OCI-LY1 (cell line): ENCODE measurements around the gene ZNF101.

ENCODE experiments used
- H2AFZ ChIP-seq: fragments of 200-600 bp; sonication (generic), shearing (Covaris generic); 2 replicates; pipeline ENCODE4 v1.6.0; 2014; ENCODE audit warnings: antibody characterized with exemption, mild to moderate bottlenecking, low read length
- H3F3A ChIP-seq: fragments of 200-600 bp; sonication (generic), shearing (Covaris generic); 2 replicates; pipeline ENCODE4 v1.6.0; 2014; ENCODE audit warnings: mild to moderate bottlenecking, antibody characterized with exemption, low read length, moderate library complexity; ENCODE audit not compliant: insufficient read depth
- H3K27ac ChIP-seq: fragments of 200-600 bp; sonication (generic); 2 replicates; pipeline ENCODE4 v1.5.1; 2014; ENCODE audit warnings: low read length, mixed run types, mild to moderate bottlenecking, low read depth; ENCODE audit not compliant: poor library complexity, severe bottlenecking
- H3K27me3 ChIP-seq: fragments of 200-600 bp; sonication (generic); 2 replicates; pipeline ENCODE4 v1.6.0; 2014; ENCODE audit warnings: antibody characterized with exemption, mild to moderate bottlenecking, low read length, moderate library complexity; ENCODE audit not compliant: insufficient read depth
- H3K36me3 ChIP-seq: fragments of 200-600 bp; sonication (generic); 2 replicates; pipeline ENCODE4 v1.6.1; 2014; ENCODE audit warnings: mild to moderate bottlenecking, antibody characterized with exemption, low read length, moderate library complexity, mixed read lengths; ENCODE audit not compliant: insufficient read depth
- H3K4me1 ChIP-seq: fragments of 200-600 bp; sonication (generic); 2 replicates; pipeline ENCODE4 v1.5.1; 2014; ENCODE audit warnings: mild to moderate bottlenecking, low read length, moderate library complexity; ENCODE audit not compliant: insufficient read depth, severe bottlenecking
- H3K4me2 ChIP-seq: fragments of 200-600 bp; sonication (generic), shearing (Covaris generic); 2 replicates; pipeline ENCODE4 v1.6.1; 2014; ENCODE audit warnings: low read length
- H3K4me3 ChIP-seq: fragments of 200-600 bp; sonication (generic); 2 replicates; pipeline ENCODE4 v1.5.1; 2014; ENCODE audit warnings: low read length, low read depth, mild to moderate bottlenecking, mixed read lengths; ENCODE audit not compliant: poor library complexity, severe bottlenecking
- H3K79me2 ChIP-seq: fragments of 200-600 bp; shearing (Covaris generic); 2 replicates; pipeline ENCODE4 v1.6.1; 2016; ENCODE audit warnings: mixed run types, low read length, mixed read lengths; ENCODE audit not compliant: insufficient read depth
- H3K9ac ChIP-seq: fragments of 200-600 bp; sonication (generic), shearing (Covaris generic); 2 replicates; pipeline ENCODE4 v1.6.1; 2014; ENCODE audit warnings: mild to moderate bottlenecking, low read length, mixed read lengths
- H3K9me2 ChIP-seq: fragments of 200-600 bp; sonication (generic), shearing (Covaris generic); 2 replicates; pipeline ENCODE4 v1.6.1; 2014; ENCODE audit warnings: low read depth, mild to moderate bottlenecking, low read length, mixed read lengths
- H3K9me3 ChIP-seq: fragments of 200-600 bp; shearing (Covaris generic); 2 replicates; pipeline ENCODE4 v1.6.1; 2014; ENCODE audit warnings: low read length, mixed read lengths
- H4K20me1 ChIP-seq: fragments of 200-600 bp; sonication (generic), shearing (Covaris generic); 2 replicates; pipeline ENCODE4 v1.6.0; 2016; ENCODE audit warnings: mild to moderate bottlenecking, low read length; ENCODE audit not compliant: insufficient read depth
- EZH2 ChIP-seq: fragments of 200-600 bp; sonication (generic), shearing (Covaris generic); IDR thresholded peaks from 2 replicates; pipeline ENCODE4 v1.8.0; 2017; ENCODE audit warnings: borderline replicate concordance, mixed run types, mild to moderate bottlenecking, antibody characterized with exemption, low read length, moderate library complexity, mixed read lengths
- TF ChIP-seq, protein P1 (sequence below): fragments of 200-600 bp; sonication (generic), shearing (Covaris generic); IDR thresholded peaks from 2 replicates; pipeline ENCODE4 v1.5.1; 2017; ENCODE audit warnings: mild to moderate bottlenecking, antibody characterized with exemption, low read length, moderate library complexity, mixed read lengths

ZNF101 gene

DNA sequence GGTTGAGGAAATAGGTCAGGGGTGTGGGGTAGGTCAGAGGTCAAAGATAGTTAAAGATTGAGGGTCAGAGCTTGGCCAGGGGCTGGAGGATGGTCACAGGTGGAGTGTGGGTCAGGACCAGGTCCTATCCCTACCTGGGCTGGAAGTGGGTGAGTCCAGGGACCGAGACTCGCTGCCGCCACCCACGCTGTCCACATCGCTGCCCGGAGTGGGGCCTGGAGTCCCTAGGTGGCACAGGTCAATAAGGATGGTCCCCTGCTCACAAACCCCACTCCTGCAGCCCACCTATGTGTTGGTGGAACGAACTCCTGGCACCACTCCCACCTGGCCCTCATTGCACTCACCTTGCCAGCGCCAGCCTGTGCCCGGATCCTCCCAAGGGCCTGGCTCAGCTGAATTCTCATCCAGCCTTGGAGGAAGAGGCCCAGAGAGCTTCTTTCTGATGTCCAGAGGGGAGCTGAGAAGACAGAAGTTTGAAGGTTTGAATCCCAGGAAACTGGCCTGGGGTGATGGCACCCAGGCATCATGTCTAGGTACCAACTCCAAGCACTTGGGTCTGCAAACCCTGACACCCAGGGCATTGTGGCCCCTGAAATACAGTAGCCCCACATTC, 32.0 kb upstream of the ZNF101 start:
- H3K4me3 ChIP-seq, result no peak overlapping the region
- no peak overlapping the region for H2AFZ ChIP-seq
- no peaks in the 10 kb centered on the region for H3K27me3 ChIP-seq
- H4K20me1 ChIP-seq, result no peaks in the 10 kb centered on the region
- no peaks in the 10 kb centered on the region for H3K9me2 ChIP-seq
- H3K9ac ChIP-seq, result no peak overlapping the region
- no peak overlapping the region for H3K27ac ChIP-seq
- H3K9me3 ChIP-seq, result no peaks in the 10 kb centered on the region
- no peaks in the 10 kb centered on the region for H3K79me2 ChIP-seq
- no peaks in the 10 kb centered on the region for H3K4me1 ChIP-seq
- H3K4me2 ChIP-seq, result no peak overlapping the region
- no peaks in the 10 kb centered on the region for H3F3A ChIP-seq
- TF ChIP-seq EZH2, result no peak
- TF ChIP-seq, protein P1, sequence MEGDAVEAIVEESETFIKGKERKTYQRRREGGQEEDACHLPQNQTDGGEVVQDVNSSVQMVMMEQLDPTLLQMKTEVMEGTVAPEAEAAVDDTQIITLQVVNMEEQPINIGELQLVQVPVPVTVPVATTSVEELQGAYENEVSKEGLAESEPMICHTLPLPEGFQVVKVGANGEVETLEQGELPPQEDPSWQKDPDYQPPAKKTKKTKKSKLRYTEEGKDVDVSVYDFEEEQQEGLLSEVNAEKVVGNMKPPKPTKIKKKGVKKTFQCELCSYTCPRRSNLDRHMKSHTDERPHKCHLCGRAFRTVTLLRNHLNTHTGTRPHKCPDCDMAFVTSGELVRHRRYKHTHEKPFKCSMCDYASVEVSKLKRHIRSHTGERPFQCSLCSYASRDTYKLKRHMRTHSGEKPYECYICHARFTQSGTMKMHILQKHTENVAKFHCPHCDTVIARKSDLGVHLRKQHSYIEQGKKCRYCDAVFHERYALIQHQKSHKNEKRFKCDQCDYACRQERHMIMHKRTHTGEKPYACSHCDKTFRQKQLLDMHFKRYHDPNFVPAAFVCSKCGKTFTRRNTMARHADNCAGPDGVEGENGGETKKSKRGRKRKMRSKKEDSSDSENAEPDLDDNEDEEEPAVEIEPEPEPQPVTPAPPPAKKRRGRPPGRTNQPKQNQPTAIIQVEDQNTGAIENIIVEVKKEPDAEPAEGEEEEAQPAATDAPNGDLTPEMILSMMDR, result no peak
- H3K36me3 ChIP-seq, result peaks cover 84% of the 10 kb centered on the region

- H4K20me1 ChIP-seq, result no peaks in the 10 kb centered on the region
- no peak overlapping the region for H3K4me2 ChIP-seq
- no peak overlapping the region for H3K4me3 ChIP-seq
- no peak overlapping the region for H2AFZ ChIP-seq
- no peaks in the 10 kb centered on the region for H3K9me3 ChIP-seq
- H3K36me3 ChIP-seq, result peaks cover 87% of the 10 kb centered on the region
- no peaks in the 10 kb centered on the region for H3F3A ChIP-seq
- H3K27ac ChIP-seq, result no peak overlapping the region
- peaks cover 4% of the 10 kb centered on the region for H3K4me1 ChIP-seq
- H3K27me3 ChIP-seq, result no peaks in the 10 kb centered on the region
- H3K79me2 ChIP-seq, result no peaks in the 10 kb centered on the region
- H3K9ac ChIP-seq, result no peak overlapping the region
- H3K9me2 ChIP-seq, result no peaks in the 10 kb centered on the region
- no peak for TF ChIP-seq EZH2
- TF ChIP-seq, protein P1, result no peak
These were observed 31.5 kb upstream of the ZNF101 start for GRCh38 chr19:19637186-19637522.

- Histone ChIP-seq H3K36me3 (peaks cover 83% of the 10 kb centered on the region), H3K79me2 (peaks cover 4% of the 10 kb centered on the region), H3K4me1 (peaks cover 9% of the 10 kb centered on the region), H3K27ac (no peak overlapping the region), H3K27me3 (no peaks in the 10 kb centered on the region), H3K9ac (no peak overlapping the region), H2AFZ (no peak overlapping the region), H3K4me2 (no peak overlapping the region), H3K4me3 (no peak overlapping the region), H3F3A (no peaks in the 10 kb centered on the region), H3K9me3 (no peaks in the 10 kb centered on the region), H3K9me2 (no peaks in the 10 kb centered on the region), H4K20me1 (no peaks in the 10 kb centered on the region)
- TF ChIP-seq, protein P1, result peak; percentile 4; the same call in 1 of the 2 replicates
- TF ChIP-seq EZH2, result no peak
These were observed 31.0 kb upstream of the ZNF101 start for GRCh38 chr19:19637523-19638251.
